BJ (cell line): ENCODE data around the gene PLET1. TPM values are rescaled to one million over a fixed set of nuclear protein-coding genes. Genes with fewer than 3 reads are reported as not detected.
"Not testable (repeated sequence)": the region's sequence is repeated elsewhere in the genome, so short reads cannot be mapped to it uniquely, and the experiment has no call there.

ENCODE experiments used
- CTCF ChIA-PET: fragments of 350-600 bp; formaldehyde crosslinking; extraction: SDS; loops from one replicate; lab custom pipeline; 2021; ENCODE audit warnings: antibody characterized with exemption, inconsistent platforms; lab: Yijun Ruan, JAX
- POLR2A ChIA-PET: fragments of 300-600 bp; sonication (Branson Sonifier 250); formaldehyde crosslinking; extraction: SDS; loops from one replicate; lab custom pipeline; 2021; ENCODE audit warnings: antibody characterized with exemption; lab: Charles Lee
- DNase-seq: peaks from one replicate; pipeline ENCODE4 v3.0.0-alpha.2; 2011; ENCODE audit warnings: low read depth
- H3K27me3 ChIP-seq: 2 replicates; pipeline ENCODE4 v1.6.0; 2011; ENCODE audit warnings: low read length; ENCODE audit not compliant: control insufficient read depth, insufficient read depth
- H3K36me3 ChIP-seq: 2 replicates; pipeline ENCODE4 v1.5.1; 2011; ENCODE audit warnings: low read length; ENCODE audit not compliant: control insufficient read depth, insufficient read depth
- H3K4me3 ChIP-seq: 2 replicates; pipeline ENCODE4 v1.5.1; 2011; ENCODE audit warnings: low read depth, mild to moderate bottlenecking, control low read depth, low read length
- polyA plus RNA-seq: library from polyadenylated mRNA; depleted of rRNA; stranded (reverse); fragments of >200 nt; gene quantifications from 2 replicates; pipeline ENCODE4 v1.2.3, GENCODE V29; 2011
- TF ChIP-seq, protein P1 (sequence below): IDR thresholded peaks from 2 replicates; pipeline ENCODE4 v1.5.1; 2011; ENCODE audit warnings: low read depth, mild to moderate bottlenecking, control low read depth, inconsistent platforms, low read length, moderate library complexity; ENCODE audit not compliant: insufficient read depth

The PLET1 gene
- polyA plus RNA-seq, 1 experiment, result not detected

DNA sequence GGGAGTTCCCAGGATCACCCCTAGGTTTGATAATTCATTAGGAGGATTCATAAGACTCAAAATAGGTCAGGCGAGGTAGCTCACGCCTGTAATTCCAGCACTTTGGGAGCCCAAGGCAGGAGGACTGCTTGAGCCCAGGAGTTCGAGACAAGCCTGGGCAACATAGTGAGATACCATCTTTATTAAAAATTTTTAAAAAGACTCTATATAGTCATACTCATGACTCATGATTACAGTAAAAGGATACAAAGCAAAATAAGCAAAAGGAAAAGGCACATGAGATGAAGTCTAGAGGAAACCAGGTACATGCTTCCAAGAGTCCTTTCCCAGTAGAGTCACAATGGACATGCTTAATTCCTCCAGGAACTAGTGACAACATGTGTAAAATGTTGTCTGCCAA lies 48.4 kb downstream of the PLET1 start:
- ChIA-PET CTCF (interaction anchor here (1.2 to 20.9 kb wide), 2 partner anchors 11 to 68 kb away, joined by 3 to 560 read pairs; no protein-coding TSS in a partner anchor), POLR2A (no interaction called here)
- TF ChIP-seq, protein P1, sequence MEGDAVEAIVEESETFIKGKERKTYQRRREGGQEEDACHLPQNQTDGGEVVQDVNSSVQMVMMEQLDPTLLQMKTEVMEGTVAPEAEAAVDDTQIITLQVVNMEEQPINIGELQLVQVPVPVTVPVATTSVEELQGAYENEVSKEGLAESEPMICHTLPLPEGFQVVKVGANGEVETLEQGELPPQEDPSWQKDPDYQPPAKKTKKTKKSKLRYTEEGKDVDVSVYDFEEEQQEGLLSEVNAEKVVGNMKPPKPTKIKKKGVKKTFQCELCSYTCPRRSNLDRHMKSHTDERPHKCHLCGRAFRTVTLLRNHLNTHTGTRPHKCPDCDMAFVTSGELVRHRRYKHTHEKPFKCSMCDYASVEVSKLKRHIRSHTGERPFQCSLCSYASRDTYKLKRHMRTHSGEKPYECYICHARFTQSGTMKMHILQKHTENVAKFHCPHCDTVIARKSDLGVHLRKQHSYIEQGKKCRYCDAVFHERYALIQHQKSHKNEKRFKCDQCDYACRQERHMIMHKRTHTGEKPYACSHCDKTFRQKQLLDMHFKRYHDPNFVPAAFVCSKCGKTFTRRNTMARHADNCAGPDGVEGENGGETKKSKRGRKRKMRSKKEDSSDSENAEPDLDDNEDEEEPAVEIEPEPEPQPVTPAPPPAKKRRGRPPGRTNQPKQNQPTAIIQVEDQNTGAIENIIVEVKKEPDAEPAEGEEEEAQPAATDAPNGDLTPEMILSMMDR, result no peak
- H3K4me3 ChIP-seq, result no peak overlapping the region
- no peak for DNase-seq
- no peaks in the 10 kb centered on the region for H3K27me3 ChIP-seq
- no peaks in the 10 kb centered on the region for H3K36me3 ChIP-seq

DNA sequence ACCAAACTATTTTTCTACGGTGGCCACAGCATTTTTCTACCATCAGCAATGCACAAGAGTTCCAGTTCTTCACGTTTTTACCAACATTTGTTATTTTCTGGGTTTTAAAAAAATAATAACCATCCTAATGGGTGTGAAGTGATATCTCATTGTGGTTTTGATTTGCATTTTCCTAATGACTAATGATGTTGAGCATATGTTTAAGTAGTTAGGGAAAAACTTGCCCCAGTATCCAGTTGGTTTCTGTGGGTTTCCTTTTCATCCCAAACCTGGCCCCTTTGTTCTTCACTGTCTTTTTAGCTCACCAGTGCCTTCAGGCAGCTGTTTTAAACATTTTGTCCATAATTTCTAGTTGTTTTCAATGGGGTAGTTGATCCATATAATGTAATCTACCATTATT lies 49.1 kb downstream of the PLET1 start:
- TF ChIP-seq, protein P1, result no peak
- Histone ChIP-seq H3K27me3 (no peaks in the 10 kb centered on the region), H3K4me3 (no peak overlapping the region), H3K36me3 (no peaks in the 10 kb centered on the region)
- no peak for DNase-seq
- POLR2A ChIA-PET, result interaction anchor here (0.6 kb wide), 1 partner anchor 66 kb away, joined by 13 read pairs; no protein-coding TSS in a partner anchor
- CTCF ChIA-PET, result interaction anchor here (1.2 to 20.9 kb wide), 2 partner anchors 11 to 69 kb away, joined by 3 to 560 read pairs; no protein-coding TSS in a partner anchor

DNA sequence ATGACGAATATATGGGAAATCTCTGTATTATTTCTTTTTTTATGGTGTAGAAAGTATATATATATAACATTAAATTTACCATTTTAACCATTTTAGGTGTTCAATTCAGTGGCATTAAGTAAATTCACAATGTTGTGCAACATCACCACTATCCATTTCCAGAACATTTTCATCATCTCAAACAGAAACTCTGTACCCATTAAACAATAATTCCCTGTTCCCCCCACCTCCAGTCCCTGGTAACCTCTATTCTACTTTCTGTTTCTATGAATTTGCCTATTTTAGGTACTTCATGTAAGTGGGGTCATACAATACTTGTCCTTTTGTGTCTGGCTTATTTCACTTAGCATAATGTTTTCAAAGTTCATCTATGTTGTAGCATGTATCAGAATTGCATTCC lies 49.8 kb downstream of the PLET1 start:
- Histone ChIP-seq H3K27me3 (no peaks in the 10 kb centered on the region), H3K36me3 (no peaks in the 10 kb centered on the region), H3K4me3 (no peak overlapping the region)
- TF ChIP-seq, protein P1, result no peak
- DNase-seq, result no peak
- CTCF ChIA-PET, result no interaction called here
- POLR2A ChIA-PET, result no interaction called here

DNA sequence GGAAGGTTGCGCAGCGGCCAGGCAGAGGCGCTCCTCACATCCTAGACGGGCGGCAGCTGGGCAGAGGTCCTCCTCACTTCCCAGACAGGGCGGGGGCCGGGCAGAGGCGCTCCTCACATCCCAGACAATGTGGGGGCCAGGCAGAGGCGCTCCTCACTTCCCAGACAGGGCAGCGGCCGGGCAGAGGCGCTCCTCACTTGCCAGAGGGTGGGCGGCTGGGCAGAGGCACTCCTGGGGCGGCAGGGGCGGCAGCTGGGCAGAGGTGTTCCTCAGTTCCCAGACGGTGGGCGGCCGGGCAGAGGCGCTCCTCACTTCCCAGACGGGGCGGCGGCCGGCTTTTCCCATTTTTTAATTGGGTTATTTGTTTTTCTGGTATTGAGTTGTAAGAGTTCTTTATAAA lies 54.6 kb downstream of the PLET1 start:
- no peak for DNase-seq
- no peaks in the 10 kb centered on the region for H3K27me3 ChIP-seq
- no peaks in the 10 kb centered on the region for H3K36me3 ChIP-seq
- H3K4me3 ChIP-seq, result no peak overlapping the region
- TF ChIP-seq, protein P1, result no peak
- CTCF ChIA-PET, result interaction anchor here (1.0 to 1.3 kb wide), 3 partner anchors 16 to 92 kb away, joined by 3 to 4 read pairs (median 3); no protein-coding TSS in a partner anchor
- POLR2A ChIA-PET, result interaction anchor here (0.5 kb wide), 1 partner anchor 10 kb away, joined by 4 read pairs; no protein-coding TSS in a partner anchor

DNA sequence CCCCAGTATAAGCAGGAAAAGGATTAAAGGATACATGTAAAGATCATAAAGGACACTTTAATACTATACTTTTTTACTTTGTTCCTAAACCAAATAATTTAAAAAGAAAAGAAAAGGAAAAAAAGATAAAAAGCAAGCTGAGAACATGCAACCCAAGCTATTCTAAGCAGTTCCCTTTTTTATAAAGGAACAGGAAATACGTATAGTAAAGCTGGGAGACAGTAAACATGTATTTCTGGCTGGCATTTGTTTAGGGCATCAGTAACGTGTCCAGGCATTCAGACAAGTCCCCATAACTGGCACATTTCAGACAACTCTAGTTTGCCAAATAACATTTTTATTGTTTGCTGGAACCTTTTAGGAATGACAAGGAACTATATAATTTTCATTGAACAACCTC lies 60.4 kb downstream of the PLET1 start:
- H3K4me3 ChIP-seq, result no peak overlapping the region
- no peaks in the 10 kb centered on the region for H3K27me3 ChIP-seq
- TF ChIP-seq, protein P1, result no peak
- ChIA-PET POLR2A (no interaction called here), CTCF (interaction anchor here (0.7 to 1.7 kb wide), 3 partner anchors 11 to 1201 kb away, joined by 3 to 6 read pairs (median 3); no protein-coding TSS in a partner anchor)
- H3K36me3 ChIP-seq, result no peaks in the 10 kb centered on the region
- DNase-seq, result no peak

DNA sequence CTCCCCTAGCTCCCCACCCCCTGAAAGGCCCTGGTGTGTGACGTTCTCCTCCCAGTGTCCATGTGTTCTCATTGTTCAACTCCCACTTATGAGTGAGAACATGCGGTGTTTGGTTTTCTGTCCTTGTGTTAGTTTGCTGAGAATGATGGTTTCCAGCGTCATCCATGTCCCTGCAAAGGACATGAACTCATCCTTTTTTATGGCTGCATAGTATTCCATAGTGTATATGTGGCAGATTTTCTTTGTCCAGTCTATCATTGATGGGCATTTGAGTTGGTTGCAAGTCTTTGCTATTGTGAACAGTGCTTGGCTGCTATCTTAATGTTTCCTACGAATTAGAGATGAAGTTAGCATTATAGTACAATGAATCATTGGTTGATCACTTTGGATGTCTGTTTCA lies 61.6 kb downstream of the PLET1 start:
- H3K4me3 ChIP-seq, H3K27me3 ChIP-seq, POLR2A ChIA-PET, H3K36me3 ChIP-seq, DNase-seq, CTCF ChIA-PET: not testable (repeated sequence)
